Measurements from ENCODE around the gene OSMR.

- TF ChIP-seq CTCF (IDR thresholded peaks at IDR 0.05) = no peak
- no peak for TF ChIP-seq POLR2A (IDR thresholded peaks at IDR 0.05)
Observed at GRCh38 chr5:38921174-38921573, 75.4 kb downstream of the OSMR start.

Measured in esophagus squamous epithelium (tissue), 4 donors.